Measurements from ENCODE around the gene ZNHIT2. TPM values are rescaled to one million over a fixed set of nuclear protein-coding genes. Genes with fewer than 3 reads are reported as not detected.
A peak's percentile ranks its signal among the peaks of the same experiment; 100 is the strongest.

ZNHIT2 gene
- total RNA-seq, 2 donors from 2014 or later = 18.7 to 33.9 TPM

DNA sequence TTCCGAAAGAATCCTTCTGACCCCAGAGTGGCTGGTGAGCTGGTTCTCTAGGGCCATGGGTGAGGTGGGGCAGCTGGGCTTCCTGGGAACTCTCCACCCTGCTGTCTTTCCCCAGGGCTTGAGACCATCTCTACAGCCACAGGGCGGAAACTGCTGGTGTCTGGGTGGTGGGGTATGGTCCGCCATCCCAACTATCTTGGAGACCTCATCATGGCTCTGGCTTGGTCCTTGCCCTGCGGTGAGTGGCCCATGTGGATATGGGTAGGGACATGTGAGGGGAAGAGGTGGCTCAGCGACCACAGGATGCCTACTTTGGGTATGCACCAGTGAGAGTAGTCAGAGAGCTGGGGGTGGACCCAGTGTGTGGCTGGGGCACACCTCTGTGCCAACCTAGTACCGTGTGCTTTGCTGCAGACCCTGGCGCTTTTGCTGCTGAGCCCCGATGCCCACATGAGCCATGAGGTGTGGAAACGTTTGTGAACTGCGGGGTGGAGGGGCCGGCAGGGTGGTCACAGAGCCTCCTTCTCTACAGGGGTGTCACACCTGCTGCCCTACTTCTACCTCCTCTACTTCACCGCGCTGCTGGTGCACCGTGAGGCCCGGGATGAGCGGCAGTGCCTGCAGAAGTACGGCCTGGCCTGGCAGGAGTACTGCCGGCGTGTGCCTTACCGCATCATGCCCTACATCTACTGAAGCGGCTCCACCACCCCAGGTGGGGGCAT is 2.0 kb downstream of the ZNHIT2 start:
- Histone ChIP-seq H3K27me3 (no peaks in the 10 kb centered on the region), H3K4me1 (peaks cover 66% of the 10 kb centered on the region), H3K9me3 (no peaks in the 10 kb centered on the region), H3K4me3 (no peak overlapping the region), H3K36me3 (replicated peaks in 1 of 2; ENCODE audit: insufficient read depth in 1 of 2, low read depth in 2 of 2) (peaks cover 0 to 7% of the 10 kb centered on the region in 2 donors), H3K27ac (peak overlapping the region in 2 of 4 donors; percentile 92 to 94)
- 90 to 98% methylated on average over 5 to 21 of the region's 21 CpGs for WGBS, 2 donors
- intact Hi-C loops (cut with DNase I) = no loop called here
- ATAC-seq (no peak), DNase-seq (peak in 1 of 4 donors; percentile 7)
- TF ChIP-seq, protein P1, sequence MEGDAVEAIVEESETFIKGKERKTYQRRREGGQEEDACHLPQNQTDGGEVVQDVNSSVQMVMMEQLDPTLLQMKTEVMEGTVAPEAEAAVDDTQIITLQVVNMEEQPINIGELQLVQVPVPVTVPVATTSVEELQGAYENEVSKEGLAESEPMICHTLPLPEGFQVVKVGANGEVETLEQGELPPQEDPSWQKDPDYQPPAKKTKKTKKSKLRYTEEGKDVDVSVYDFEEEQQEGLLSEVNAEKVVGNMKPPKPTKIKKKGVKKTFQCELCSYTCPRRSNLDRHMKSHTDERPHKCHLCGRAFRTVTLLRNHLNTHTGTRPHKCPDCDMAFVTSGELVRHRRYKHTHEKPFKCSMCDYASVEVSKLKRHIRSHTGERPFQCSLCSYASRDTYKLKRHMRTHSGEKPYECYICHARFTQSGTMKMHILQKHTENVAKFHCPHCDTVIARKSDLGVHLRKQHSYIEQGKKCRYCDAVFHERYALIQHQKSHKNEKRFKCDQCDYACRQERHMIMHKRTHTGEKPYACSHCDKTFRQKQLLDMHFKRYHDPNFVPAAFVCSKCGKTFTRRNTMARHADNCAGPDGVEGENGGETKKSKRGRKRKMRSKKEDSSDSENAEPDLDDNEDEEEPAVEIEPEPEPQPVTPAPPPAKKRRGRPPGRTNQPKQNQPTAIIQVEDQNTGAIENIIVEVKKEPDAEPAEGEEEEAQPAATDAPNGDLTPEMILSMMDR (IDR thresholded peaks at IDR 0.05) = no peak
- TF ChIP-seq POLR2A (IDR thresholded peaks at IDR 0.05) = no peak

DNA sequence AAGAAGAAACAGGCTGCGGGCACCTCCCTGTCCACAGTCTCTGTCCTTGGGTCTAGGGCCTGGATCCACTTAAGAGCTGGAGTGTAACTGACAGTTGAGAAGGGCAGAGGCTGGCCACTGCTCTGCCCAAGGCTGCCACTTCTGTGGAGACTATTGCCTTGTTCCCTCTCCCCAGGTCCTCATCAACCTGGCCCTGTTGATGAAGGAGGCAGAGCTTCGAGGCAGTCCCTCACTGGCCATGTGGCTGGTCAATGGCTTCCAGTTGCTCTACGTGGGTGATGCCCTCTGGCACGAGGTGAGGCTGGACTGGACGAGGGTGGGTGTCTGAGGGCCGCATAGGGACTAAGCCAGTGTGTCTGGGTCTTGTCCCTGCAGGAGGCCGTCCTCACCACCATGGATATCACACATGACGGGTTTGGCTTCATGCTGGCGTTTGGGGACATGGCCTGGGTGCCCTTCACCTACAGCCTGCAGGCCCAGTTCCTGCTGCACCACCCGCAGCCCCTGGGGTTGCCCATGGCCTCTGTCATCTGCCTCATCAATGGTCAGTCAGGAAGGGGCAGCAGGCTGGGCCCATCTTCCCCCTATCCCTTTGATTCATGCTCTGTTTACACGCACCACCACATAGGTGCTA is 2.8 kb downstream of the ZNHIT2 start:
- peak overlapping the region; percentile 35 to 93 (median 88) for H3K27ac ChIP-seq
- DNase-seq (peak in 1 of 4 donors; percentile 4), ATAC-seq (no peak)
- H3K27me3 ChIP-seq = no peaks in the 10 kb centered on the region
- peaks cover 0 to 5% of the 10 kb centered on the region in 2 donors for H3K36me3 ChIP-seq (replicated peaks in 1 of 2; ENCODE audit: insufficient read depth in 1 of 2, low read depth in 2 of 2)
- H3K4me1 ChIP-seq = peaks cover 66% of the 10 kb centered on the region
- no peak for TF ChIP-seq POLR2A (IDR thresholded peaks at IDR 0.05)
- TF ChIP-seq, protein P1 (IDR thresholded peaks at IDR 0.05) = no peak
- no peak overlapping the region for H3K4me3 ChIP-seq
- H3K9me3 ChIP-seq = no peaks in the 10 kb centered on the region
- intact Hi-C loops (cut with DNase I) = no loop called here
- WGBS, 2 donors = 85 to 89% methylated on average over 9 to 11 of the region's 11 CpGs

DNA sequence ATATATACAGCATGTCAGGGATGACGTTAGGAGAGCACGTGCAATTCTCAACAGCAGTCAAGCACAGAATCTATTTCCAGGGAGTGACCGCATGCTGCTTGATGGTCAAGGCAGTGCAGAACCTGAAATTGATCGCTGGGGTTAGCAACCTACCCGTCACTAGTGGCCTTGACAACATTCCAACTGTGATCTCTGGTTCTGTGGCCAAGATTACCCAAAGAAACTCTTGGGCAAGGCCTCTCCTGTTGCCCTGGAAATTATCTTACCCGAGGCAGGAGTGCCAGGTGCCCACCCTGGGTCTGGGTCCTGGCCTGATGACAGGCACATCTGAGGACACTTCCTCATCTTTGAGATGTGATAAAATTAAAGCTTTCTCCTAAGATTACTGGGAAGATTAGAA is 3.7 kb downstream of the ZNHIT2 start:
- Histone ChIP-seq H3K4me1 (peaks cover 66% of the 10 kb centered on the region), H3K4me3 (no peak overlapping the region), H3K36me3 (replicated peaks in 1 of 2; ENCODE audit: insufficient read depth in 1 of 2, low read depth in 2 of 2) (no peaks in the 10 kb centered on the region), H3K9me3 (no peaks in the 10 kb centered on the region), H3K27ac (peak overlapping the region; percentile 70 to 93 (median 88)), H3K27me3 (no peaks in the 10 kb centered on the region)
- intact Hi-C loops (cut with DNase I) = no loop called here
- 12 to 14% methylated on average over 6 of the region's 6 CpGs for WGBS, 2 donors
- TF ChIP-seq, protein P1 (IDR thresholded peaks at IDR 0.05) = no peak
- TF ChIP-seq POLR2A (IDR thresholded peaks at IDR 0.05) = no peak
- DNase-seq (peak; percentile 70 to 93 (median 79)), ATAC-seq (peak; percentile 30)

DNA sequence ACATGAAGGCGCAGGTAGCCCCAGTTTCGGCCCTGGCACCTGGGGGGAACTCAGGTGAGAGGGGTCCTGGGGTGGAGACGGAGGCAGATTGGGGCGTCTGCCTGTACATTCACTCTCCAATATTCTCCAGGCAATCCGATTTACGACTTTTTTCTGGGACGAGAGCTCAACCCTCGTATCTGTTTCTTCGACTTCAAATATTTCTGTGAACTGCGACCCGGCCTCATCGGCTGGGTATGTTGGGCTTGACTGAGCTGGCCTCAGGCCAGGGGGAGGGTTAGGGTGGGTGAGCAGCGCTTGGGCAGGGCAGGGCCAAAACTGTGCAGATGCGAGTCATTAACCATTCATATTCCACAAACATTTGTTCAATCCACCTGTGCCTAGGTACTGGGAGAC is 4.1 kb downstream of the ZNHIT2 start:
- Histone ChIP-seq H3K27me3 (no peaks in the 10 kb centered on the region), H3K27ac (peak overlapping the region; percentile 70 to 93 (median 88)), H3K4me1 (peaks cover 66% of the 10 kb centered on the region), H3K36me3 (replicated peaks in 1 of 2; ENCODE audit: insufficient read depth in 1 of 2, low read depth in 2 of 2) (no peaks in the 10 kb centered on the region), H3K4me3 (no peak overlapping the region), H3K9me3 (no peaks in the 10 kb centered on the region)
- peak; percentile 55 to 57 (median 56) for DNase-seq
- TF ChIP-seq, protein P1 (IDR thresholded peaks at IDR 0.05) = no peak
- TF ChIP-seq POLR2A (IDR thresholded peaks at IDR 0.05) = no peak
- intact Hi-C loops (cut with DNase I) = no loop called here
- no peak for ATAC-seq
- 18 to 24% methylated on average over 14 of the region's 14 CpGs for WGBS, 2 donors
